Gastrocnemius medialis (tissue), 4 donors: ENCODE measurements around the gene THAP11. TPM values are rescaled to one million over a fixed set of nuclear protein-coding genes. Genes with fewer than 3 reads are reported as not detected.
A peak's percentile ranks its signal among the peaks of the same experiment; 100 is the strongest.

Experiments used
- ATAC-seq, 2 donors: fragments of 150-250 bp; one replicate each; pipeline ENCODE4 v1.9.1; 2016
- DNase-seq, 2 donors: peaks; one replicate each; pipeline ENCODE4 v3.0.0-alpha.2; 2019
- H3K27ac ChIP-seq, 4 donors: fragments of 200-600 bp; sonication (generic); 1 replicate in 1 of 4; 2 replicates in 3 of 4; pipeline ENCODE4 v1.5.1; 2016 to 2018; ENCODE audit warnings: mild to moderate bottlenecking in 2 of 4, moderate library complexity in 1 of 4
- H3K27me3 ChIP-seq, 3 donors: fragments of 200-600 bp; sonication (generic) in 2 of 3; 1 replicate in 1 of 3; 2 replicates in 2 of 3; pipeline versions ENCODE4 v1.5.1 to v1.6.0; 2016 to 2019; ENCODE audit warnings: mild to moderate bottlenecking in 1 of 3, moderate library complexity in 1 of 3
- H3K36me3 ChIP-seq, 2 donors: fragments of 200-600 bp; sonication (generic) in 1 of 2; one replicate each; pipeline ENCODE4 v1.5.1; 2017 to 2018
- H3K4me1 ChIP-seq, 2 donors: fragments of 200-600 bp; sonication (generic) in 1 of 2; one replicate each; pipeline ENCODE4 v1.5.1; 2016 to 2017; ENCODE audit warnings: mild to moderate bottlenecking in 2 of 2
- H3K4me3 ChIP-seq, 4 donors: fragments of 200-600 bp; sonication (generic) in 3 of 4; 1 replicate in 1 of 4; 2 replicates in 3 of 4; pipeline ENCODE4 v1.5.1; 2016 to 2019; ENCODE audit warnings: mild to moderate bottlenecking in 2 of 4
- H3K9me3 ChIP-seq, 3 donors: fragments of 200-600 bp; sonication (generic) in 2 of 3; 1 replicate in 1 of 3; 2 replicates in 2 of 3; pipeline ENCODE4 v1.5.1; 2016 to 2019
- CTCF ChIP-seq, 5 experiments: fragments of 450-650 bp in 3 of 5; fragments of 200-600 bp in 2 of 5; sonication (generic) in 2 of 5; IDR thresholded peaks in 4 of 5; conservative IDR thresholded peaks in 1 of 5; 1 replicate in 4 of 5; 2 replicates in 1 of 5; pipeline ENCODE4 v1.5.1; 2016 to 2019; ENCODE audit warnings: antibody characterized with exemption in 5 of 5, mild to moderate bottlenecking in 3 of 5, moderate library complexity in 3 of 5
- POLR2A ChIP-seq, 2 donors: fragments of 450-650 bp; IDR thresholded peaks; one replicate each; pipeline ENCODE4 v1.6.1; 2017; ENCODE audit warnings: antibody characterized with exemption in 2 of 2, mild to moderate bottlenecking in 2 of 2, moderate library complexity in 2 of 2
- in situ Hi-C, 4 donors: fragments of 200-750 bp; cut with MboI; loops; one replicate each; pipeline versions ENCODE4 v1.15.0 to v1.8.0; 2017; ENCODE audit warnings: low sequenced_read_pairs in 4 of 4
- intact Hi-C: fragments of 100-400 bp; cut with DNase I; formaldehyde crosslinking; loops from one replicate; pipeline ENCODE4 v1.15.1; 2023; ENCODE audit warnings: low total_unique reads
- total RNA-seq, 4 donors: library from RNA; depleted of rRNA; stranded (reverse); fragments of >200 nt; gene quantifications; one replicate each; pipeline versions ENCODE4 v1.1.0 to v1.2.3, GENCODE V29; 2016

The THAP11 gene
- total RNA-seq, 4 donors from 2014 or later, result 61.9 to 120 (median 102) TPM

DNA sequence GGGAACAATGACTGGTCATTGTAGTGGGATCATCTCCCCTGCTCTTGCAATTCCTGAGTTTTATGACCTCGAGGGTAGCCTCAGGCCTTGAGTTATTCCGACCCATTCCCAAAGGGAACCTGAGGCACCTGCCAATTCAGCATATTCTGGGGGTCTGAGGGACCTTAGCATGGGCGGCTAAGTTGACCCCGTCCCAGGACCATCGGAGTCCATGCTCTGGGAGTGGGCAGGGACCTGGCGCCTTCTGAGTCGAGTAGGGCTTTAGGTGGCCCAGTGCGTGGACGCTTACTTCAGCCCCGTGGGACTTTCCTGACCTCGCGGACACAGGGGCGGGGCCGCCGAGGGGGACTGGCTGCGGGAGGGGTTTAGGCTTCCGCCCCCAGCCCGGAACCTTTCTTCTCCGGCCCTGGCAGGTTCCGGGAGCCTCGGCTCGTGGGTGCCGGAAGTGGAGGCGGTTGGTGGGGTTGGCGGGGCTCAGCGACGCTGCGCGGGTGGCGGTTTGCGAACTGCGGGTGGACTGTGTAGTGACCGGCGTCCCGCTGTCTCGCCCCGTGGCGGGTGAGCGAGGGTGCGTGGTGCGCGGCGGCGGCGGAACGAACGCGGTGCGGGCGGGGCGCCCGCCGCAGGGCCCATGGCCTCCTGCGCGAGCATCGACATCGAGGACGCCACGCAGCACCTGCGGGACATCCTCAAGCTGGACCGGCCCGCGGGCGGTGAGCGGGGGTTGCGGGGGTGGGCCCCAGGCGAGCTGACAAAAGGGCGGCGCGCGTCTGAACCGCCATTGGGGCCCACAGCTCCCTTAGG, 30.7 kb downstream of the THAP11 start, which contains the start of gene EDC4:
Gene EDC4, plus strand, starts transcription at position 422 of the 804 bp plus-strand sequence. Its CDS starts 210 bp downstream, at position 632.
- in situ Hi-C loops, result no loop called here
- peak; percentile 68 to 85 for DNase-seq
- Histone ChIP-seq H3K27ac (peak within 1 kb of the TSS; percentile 85 to 94 (median 89)), H3K27me3 (no peaks in the 10 kb centered on the region), H3K4me3 (peak within 1 kb of the TSS; percentile 71 to 92 (median 84)), H3K4me1 (peaks cover 28 to 31% of the 10 kb centered on the region in 2 donors), H3K9me3 (no peaks in the 10 kb centered on the region), H3K36me3 (peaks cover 0 to 52% of the 10 kb centered on the region in 2 donors)
- no peak for TF ChIP-seq CTCF (IDR thresholded peaks at IDR 0.05 in 4 of 5, conservative IDR thresholded peaks at IDR 0.05 in 1 of 5)
- peak; percentile 73 to 88 for TF ChIP-seq POLR2A (IDR thresholded peaks at IDR 0.05)
- peak; percentile 86 to 89 for ATAC-seq
- intact Hi-C loops, result loop anchor here (2.0 kb wide), 1 partner anchor 56 kb away; no protein-coding TSS in a partner anchor

DNA sequence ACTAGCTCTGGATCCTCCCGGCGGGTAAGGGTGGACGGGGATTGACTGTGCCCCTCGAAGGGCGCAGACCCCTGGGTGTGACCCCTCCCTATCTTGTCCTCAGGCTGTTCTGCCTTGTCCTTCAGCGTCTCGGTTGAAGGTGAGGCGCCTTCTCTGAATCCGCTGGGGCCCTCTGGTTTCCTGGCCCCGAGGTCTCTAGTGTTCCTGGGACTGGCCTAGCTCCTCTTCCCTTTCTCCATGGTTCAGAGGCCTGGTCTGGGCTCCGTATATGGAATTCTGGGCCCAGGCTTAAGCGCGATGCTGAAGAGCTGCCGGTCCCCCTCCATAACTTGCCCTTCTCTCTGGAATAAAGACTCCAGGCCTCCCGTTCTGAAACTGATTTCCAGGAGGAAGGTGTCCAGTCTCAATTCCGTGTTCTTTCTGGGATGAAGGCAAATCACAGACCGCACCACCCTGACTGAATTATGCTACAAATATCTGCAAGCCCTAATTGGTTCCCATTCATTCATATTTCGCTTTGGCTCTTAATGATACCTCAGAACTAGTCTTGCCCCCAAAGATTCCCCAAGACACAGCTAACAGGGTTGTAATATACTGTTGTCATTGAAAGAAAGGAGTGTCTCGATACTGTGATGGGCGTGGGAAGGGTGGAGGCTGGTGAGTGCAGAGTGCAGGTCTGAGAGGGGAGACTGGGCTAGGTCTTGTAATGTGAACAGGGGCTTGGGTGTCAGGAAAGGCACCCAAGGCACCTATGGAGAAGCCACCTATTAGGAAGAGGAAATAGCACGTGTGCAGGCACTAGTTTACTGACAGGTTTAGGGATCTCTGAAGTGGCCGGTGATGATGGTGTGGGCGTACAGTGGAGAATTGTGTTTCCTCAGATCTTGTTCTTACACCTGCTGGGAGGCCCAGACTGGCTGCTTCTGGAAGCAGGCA, 31.6 kb downstream of the THAP11 start:
- peak overlapping the region; percentile 71 to 92 (median 84) for H3K4me3 ChIP-seq
- H3K9me3 ChIP-seq, result no peaks in the 10 kb centered on the region
- intact Hi-C loops, result loop anchor here (2.0 kb wide), 1 partner anchor 57 kb away; no protein-coding TSS in a partner anchor
- in situ Hi-C loops, result no loop called here
- peak; percentile 16 to 25 for ATAC-seq
- H3K4me1 ChIP-seq, result peaks cover 28 to 31% of the 10 kb centered on the region in 2 donors
- peaks cover 0 to 52% of the 10 kb centered on the region in 2 donors for H3K36me3 ChIP-seq
- peak overlapping the region; percentile 85 to 94 (median 89) for H3K27ac ChIP-seq
- TF ChIP-seq POLR2A (IDR thresholded peaks at IDR 0.05) (no peak), CTCF (IDR thresholded peaks at IDR 0.05 in 4 of 5, conservative IDR thresholded peaks at IDR 0.05 in 1 of 5) (no peak)
- no peak for DNase-seq
- H3K27me3 ChIP-seq, result no peaks in the 10 kb centered on the region

- DNase-seq, result no peak
- no peak for TF ChIP-seq CTCF (IDR thresholded peaks at IDR 0.05 in 4 of 5, conservative IDR thresholded peaks at IDR 0.05 in 1 of 5)
- TF ChIP-seq POLR2A (IDR thresholded peaks at IDR 0.05), result no peak
- in situ Hi-C loops, result no loop called here
- H3K4me1 ChIP-seq, result peaks cover 28 to 31% of the 10 kb centered on the region in 2 donors
- intact Hi-C loops, result no loop called here
- H3K9me3 ChIP-seq, result no peaks in the 10 kb centered on the region
- peak overlapping the region; percentile 71 to 92 (median 84) for H3K4me3 ChIP-seq
- no peak for ATAC-seq
- peak overlapping the region in 1 of 4 donors; percentile 94 for H3K27ac ChIP-seq
- peaks cover under 1 to 54% of the 10 kb centered on the region in 2 donors for H3K36me3 ChIP-seq
- H3K27me3 ChIP-seq, result no peaks in the 10 kb centered on the region
These were observed 32.3 kb downstream of the THAP11 start for GRCh38 chr16:67874372-67874771.

- H3K4me3 ChIP-seq, result no peak overlapping the region
- H3K9me3 ChIP-seq, result no peaks in the 10 kb centered on the region
- no peaks in the 10 kb centered on the region for H3K27me3 ChIP-seq
- peaks cover 46 to 53% of the 10 kb centered on the region in 2 donors for H3K4me1 ChIP-seq
- no peak for ATAC-seq
- H3K36me3 ChIP-seq, result peaks cover 2 to 50% of the 10 kb centered on the region in 2 donors
- H3K27ac ChIP-seq, result no peak overlapping the region
- in situ Hi-C loops (no loop called here), intact Hi-C loops (no loop called here)
- no peak for DNase-seq
- TF ChIP-seq POLR2A (IDR thresholded peaks at IDR 0.05) (no peak), CTCF (IDR thresholded peaks at IDR 0.05 in 4 of 5, conservative IDR thresholded peaks at IDR 0.05 in 1 of 5) (no peak)
These were observed 34.9 kb downstream of the THAP11 start for GRCh38 chr16:67877064-67877463.
